ENCODE measurements around the gene RARA.

Gene RARA

GRCh38 chr17:40316571-40317344 lies 7.8 kb downstream of the RARA start:
- no peak for DNase-seq (ENCODE audit: low spot score)

- DNase-seq (ENCODE audit: low spot score): no peak
Observed at GRCh38 chr17:40317345-40317873, 8.4 kb downstream of the RARA start.

GRCh38 chr17:40317880-40318829 lies 9.2 kb downstream of the RARA start:
- peak; percentile 92 for DNase-seq (ENCODE audit: low spot score)

- DNase-seq (ENCODE audit: low spot score): no peak
Observed at GRCh38 chr17:40318830-40319391, 9.9 kb downstream of the RARA start.

- peak; percentile 80 for DNase-seq (ENCODE audit: low spot score)
Observed at GRCh38 chr17:40319651-40320540, 10.9 kb downstream of the RARA start.

- DNase-seq (ENCODE audit: low spot score): no peak
Observed at GRCh38 chr17:40320756-40321523, 12.0 kb downstream of the RARA start.

GRCh38 chr17:40321524-40321929 lies 12.5 kb downstream of the RARA start:
- DNase-seq (ENCODE audit: low spot score): no peak

- no peak for DNase-seq (ENCODE audit: low spot score)
Observed at GRCh38 chr17:40321961-40322357, 13.0 kb downstream of the RARA start.

- DNase-seq (ENCODE audit: low spot score): peak; percentile 90
Observed at GRCh38 chr17:40322358-40323315, 13.7 kb downstream of the RARA start.

- peak; percentile 65 for DNase-seq (ENCODE audit: low spot score)
Observed at GRCh38 chr17:40323391-40324381, 14.7 kb downstream of the RARA start.

- DNase-seq (ENCODE audit: low spot score): no peak
Observed at GRCh38 chr17:40325156-40326013, 16.4 kb downstream of the RARA start.

- DNase-seq (ENCODE audit: low spot score): peak; percentile 67
Observed at GRCh38 chr17:40326014-40326831, 17.2 kb downstream of the RARA start.

- no peak for DNase-seq (ENCODE audit: low spot score)
Observed at GRCh38 chr17:40326832-40327199, 17.8 kb downstream of the RARA start.

GRCh38 chr17:40327244-40327729 lies 18.3 kb downstream of the RARA start:
- no peak for DNase-seq (ENCODE audit: low spot score)

- no peak for DNase-seq (ENCODE audit: low spot score)
Observed at GRCh38 chr17:40327735-40328385, 18.9 kb downstream of the RARA start.

GRCh38 chr17:40328386-40328766 lies 19.4 kb downstream of the RARA start:
- no peak for DNase-seq (ENCODE audit: low spot score)
